ENCODE measurements around the gene MNT. TPM values are rescaled to one million over a fixed set of nuclear protein-coding genes. Genes with fewer than 3 reads are reported as not detected.

The MNT gene
- total and polyA plus RNA-seq, 2 experiments from 2014 or later, result 5.7 to 6.4 TPM

DNA sequence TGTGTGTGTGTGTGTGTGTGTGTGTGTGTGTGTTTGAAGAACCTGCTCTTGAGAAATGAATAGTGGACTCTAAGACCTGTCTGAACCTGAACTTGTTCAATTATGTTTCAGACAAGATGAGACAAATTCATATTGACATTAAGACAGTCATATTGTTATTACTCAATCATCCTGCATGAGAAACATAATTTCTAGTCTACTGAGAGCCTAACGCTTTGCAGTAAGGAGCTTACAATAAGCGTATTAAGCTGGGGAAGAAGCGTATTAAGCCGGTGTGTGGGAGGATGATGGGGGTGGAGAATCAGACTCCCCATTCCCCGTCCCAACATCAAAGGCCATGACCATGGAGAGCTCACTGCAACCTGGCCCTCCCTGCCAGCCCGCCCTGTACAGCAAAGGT lies 22.4 kb upstream of the MNT start (continued):
- no peak for TF ChIP-seq STAT1 (IDR thresholded peaks at IDR 0.05; ENCODE audit: unreplicated experiment)
- TF ChIP-seq, protein P1, sequence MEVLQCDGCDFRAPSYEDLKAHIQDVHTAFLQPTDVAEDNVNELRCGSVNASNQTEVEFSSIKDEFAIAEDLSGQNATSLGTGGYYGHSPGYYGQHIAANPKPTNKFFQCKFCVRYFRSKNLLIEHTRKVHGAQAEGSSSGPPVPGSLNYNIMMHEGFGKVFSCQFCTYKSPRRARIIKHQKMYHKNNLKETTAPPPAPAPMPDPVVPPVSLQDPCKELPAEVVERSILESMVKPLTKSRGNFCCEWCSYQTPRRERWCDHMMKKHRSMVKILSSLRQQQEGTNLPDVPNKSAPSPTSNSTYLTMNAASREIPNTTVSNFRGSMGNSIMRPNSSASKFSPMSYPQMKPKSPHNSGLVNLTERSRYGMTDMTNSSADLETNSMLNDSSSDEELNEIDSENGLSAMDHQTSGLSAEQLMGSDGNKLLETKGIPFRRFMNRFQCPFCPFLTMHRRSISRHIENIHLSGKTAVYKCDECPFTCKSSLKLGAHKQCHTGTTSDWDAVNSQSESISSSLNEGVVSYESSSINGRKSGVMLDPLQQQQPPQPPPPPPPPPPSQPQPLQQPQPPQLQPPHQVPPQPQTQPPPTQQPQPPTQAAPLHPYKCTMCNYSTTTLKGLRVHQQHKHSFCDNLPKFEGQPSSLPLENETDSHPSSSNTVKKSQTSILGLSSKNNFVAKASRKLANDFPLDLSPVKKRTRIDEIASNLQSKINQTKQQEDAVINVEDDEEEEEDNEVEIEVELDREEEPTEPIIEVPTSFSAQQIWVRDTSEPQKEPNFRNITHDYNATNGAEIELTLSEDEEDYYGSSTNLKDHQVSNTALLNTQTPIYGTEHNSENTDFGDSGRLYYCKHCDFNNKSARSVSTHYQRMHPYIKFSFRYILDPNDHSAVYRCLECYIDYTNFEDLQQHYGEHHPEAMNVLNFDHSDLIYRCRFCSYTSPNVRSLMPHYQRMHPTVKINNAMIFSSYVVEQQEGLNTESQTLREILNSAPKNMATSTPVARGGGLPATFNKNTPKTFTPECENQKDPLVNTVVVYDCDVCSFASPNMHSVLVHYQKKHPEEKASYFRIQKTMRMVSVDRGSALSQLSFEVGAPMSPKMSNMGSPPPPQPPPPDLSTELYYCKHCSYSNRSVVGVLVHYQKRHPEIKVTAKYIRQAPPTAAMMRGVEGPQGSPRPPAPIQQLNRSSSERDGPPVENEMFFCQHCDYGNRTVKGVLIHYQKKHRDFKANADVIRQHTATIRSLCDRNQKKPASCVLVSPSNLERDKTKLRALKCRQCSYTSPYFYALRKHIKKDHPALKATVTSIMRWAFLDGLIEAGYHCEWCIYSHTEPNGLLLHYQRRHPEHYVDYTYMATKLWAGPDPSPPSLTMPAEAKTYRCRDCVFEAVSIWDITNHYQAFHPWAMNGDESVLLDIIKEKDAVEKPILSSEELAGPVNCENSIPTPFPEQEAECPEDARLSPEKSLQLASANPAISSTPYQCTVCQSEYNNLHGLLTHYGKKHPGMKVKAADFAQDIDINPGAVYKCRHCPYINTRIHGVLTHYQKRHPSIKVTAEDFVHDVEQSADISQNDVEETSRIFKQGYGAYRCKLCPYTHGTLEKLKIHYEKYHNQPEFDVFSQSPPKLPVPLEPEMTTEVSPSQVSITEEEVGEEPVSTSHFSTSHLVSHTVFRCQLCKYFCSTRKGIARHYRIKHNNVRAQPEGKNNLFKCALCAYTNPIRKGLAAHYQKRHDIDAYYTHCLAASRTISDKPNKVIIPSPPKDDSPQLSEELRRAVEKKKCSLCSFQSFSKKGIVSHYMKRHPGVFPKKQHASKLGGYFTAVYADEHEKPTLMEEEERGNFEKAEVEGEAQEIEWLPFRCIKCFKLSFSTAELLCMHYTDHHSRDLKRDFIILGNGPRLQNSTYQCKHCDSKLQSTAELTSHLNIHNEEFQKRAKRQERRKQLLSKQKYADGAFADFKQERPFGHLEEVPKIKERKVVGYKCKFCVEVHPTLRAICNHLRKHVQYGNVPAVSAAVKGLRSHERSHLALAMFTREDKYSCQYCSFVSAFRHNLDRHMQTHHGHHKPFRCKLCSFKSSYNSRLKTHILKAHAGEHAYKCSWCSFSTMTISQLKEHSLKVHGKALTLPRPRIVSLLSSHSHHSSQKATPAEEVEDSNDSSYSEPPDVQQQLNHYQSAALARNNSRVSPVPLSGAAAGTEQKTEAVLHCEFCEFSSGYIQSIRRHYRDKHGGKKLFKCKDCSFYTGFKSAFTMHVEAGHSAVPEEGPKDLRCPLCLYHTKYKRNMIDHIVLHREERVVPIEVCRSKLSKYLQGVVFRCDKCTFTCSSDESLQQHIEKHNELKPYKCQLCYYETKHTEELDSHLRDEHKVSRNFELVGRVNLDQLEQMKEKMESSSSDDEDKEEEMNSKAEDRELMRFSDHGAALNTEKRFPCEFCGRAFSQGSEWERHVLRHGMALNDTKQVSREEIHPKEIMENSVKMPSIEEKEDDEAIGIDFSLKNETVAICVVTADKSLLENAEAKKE (CRISPR knock-in tag; IDR thresholded peaks at IDR 0.05), result no peak
- TF ChIP-seq, protein P2, sequence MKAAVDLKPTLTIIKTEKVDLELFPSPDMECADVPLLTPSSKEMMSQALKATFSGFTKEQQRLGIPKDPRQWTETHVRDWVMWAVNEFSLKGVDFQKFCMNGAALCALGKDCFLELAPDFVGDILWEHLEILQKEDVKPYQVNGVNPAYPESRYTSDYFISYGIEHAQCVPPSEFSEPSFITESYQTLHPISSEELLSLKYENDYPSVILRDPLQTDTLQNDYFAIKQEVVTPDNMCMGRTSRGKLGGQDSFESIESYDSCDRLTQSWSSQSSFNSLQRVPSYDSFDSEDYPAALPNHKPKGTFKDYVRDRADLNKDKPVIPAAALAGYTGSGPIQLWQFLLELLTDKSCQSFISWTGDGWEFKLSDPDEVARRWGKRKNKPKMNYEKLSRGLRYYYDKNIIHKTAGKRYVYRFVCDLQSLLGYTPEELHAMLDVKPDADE (IDR thresholded peaks at IDR 0.05), result no peak

DNA sequence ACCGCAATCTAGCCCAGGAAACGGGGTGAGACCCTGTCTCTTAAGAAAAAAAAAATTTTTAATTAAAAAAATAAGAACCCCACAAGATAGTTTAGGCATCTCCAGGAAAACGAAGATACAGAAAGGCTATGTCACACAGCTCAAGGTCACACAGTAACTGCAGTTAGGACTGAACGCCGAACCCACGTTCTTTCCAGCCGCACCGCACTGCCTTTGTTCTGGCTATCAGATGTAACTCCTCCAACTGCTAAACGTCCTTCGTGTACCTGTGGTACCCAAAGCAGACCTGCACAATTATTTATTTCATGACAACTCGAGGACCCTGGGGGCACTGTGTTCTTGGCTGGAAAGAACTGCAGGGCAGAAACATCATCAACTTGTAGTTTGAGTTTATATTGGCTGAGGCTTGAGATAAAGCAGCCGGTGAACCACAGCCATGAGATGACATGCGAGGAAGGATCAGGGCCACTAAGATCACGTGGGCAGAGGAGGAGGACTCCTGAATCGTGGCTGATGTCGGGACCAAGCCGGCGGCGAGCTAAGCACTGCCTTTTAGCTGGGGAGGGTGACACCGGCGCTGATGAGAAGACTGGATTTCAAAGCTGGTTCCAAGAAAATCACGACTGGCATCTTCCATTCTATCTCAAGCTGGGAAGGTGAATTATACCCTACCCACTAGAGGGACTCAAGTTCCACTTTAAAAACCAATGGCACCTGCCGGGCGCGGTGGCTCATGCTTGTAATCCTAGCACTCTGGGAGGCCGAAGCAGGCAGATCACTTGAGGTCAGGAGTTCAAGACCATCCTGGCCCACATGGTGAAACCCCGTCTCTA lies 20.7 kb upstream of the MNT start:
- H3K27me3 ChIP-seq (ENCODE audit: insufficient read depth), result no peaks in the 10 kb centered on the region
- H3K4me3 ChIP-seq, result no peak overlapping the region
- DNase-seq (ENCODE audit: low spot score) (peak; percentile 63), ATAC-seq (peak; percentile 55)
- no peaks in the 10 kb centered on the region for H3K9me2 ChIP-seq (ENCODE audit: insufficient read depth)
- H4K20me1 ChIP-seq (replicated peaks; ENCODE audit: insufficient read depth), result peaks cover 8% of the 10 kb centered on the region; the same call in 1 of the 2 replicates
- H3K4me1 Mint-ChIP-seq, result no peaks in the 10 kb centered on the region; the same call in 2 of the 3 replicates
- no peak overlapping the region for H3K4me3 Mint-ChIP-seq
- no peaks in the 10 kb centered on the region for H3K9me3 Mint-ChIP-seq
- peaks cover 46% of the 10 kb centered on the region for H3K36me3 Mint-ChIP-seq (ENCODE audit: low read depth)
- no peak overlapping the region for H3K4me2 ChIP-seq
- peaks cover 18% of the 10 kb centered on the region for H3F3A ChIP-seq (replicated peaks; ENCODE audit: low read depth)
- no peak overlapping the region for H3K27ac ChIP-seq (ENCODE audit: low read depth)
- H3K27ac Mint-ChIP-seq, result 0 out of 2 replicates have a peak overlapping the region, but pooled peaks have one; percentile 58
- H3K4me1 ChIP-seq (ENCODE audit: insufficient read depth), result no peaks in the 10 kb centered on the region
- peaks cover 5% of the 10 kb centered on the region for H3K27me3 Mint-ChIP-seq (ENCODE audit: insufficient read depth, low read depth, poor library complexity)
- H3K36me3 ChIP-seq (ENCODE audit: insufficient read depth), result peaks cover 18% of the 10 kb centered on the region
- no peak overlapping the region for H2AFZ ChIP-seq
- H3K79me2 ChIP-seq (replicated peaks; ENCODE audit: insufficient read depth), result peaks cover 3% of the 10 kb centered on the region
- TF ChIP-seq, protein P3, sequence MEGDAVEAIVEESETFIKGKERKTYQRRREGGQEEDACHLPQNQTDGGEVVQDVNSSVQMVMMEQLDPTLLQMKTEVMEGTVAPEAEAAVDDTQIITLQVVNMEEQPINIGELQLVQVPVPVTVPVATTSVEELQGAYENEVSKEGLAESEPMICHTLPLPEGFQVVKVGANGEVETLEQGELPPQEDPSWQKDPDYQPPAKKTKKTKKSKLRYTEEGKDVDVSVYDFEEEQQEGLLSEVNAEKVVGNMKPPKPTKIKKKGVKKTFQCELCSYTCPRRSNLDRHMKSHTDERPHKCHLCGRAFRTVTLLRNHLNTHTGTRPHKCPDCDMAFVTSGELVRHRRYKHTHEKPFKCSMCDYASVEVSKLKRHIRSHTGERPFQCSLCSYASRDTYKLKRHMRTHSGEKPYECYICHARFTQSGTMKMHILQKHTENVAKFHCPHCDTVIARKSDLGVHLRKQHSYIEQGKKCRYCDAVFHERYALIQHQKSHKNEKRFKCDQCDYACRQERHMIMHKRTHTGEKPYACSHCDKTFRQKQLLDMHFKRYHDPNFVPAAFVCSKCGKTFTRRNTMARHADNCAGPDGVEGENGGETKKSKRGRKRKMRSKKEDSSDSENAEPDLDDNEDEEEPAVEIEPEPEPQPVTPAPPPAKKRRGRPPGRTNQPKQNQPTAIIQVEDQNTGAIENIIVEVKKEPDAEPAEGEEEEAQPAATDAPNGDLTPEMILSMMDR (conservative IDR thresholded peaks at IDR 0.05; ENCODE audit: low read depth in 2 of 2), result peak; percentile 38 to 47
- TF ChIP-seq EZH2phosphoT487 (IDR thresholded peaks at IDR 0.05; ENCODE audit: unreplicated experiment), result no peak
